Measurements from ENCODE around the gene COL7A1. TPM values are rescaled to one million over a fixed set of nuclear protein-coding genes. Genes with fewer than 3 reads are reported as not detected.
A peak's percentile ranks its signal among the peaks of the same experiment; 100 is the strongest.

The COL7A1 gene
- total RNA-seq, 1 experiment from 2014 or later = 0.26 TPM

DNA sequence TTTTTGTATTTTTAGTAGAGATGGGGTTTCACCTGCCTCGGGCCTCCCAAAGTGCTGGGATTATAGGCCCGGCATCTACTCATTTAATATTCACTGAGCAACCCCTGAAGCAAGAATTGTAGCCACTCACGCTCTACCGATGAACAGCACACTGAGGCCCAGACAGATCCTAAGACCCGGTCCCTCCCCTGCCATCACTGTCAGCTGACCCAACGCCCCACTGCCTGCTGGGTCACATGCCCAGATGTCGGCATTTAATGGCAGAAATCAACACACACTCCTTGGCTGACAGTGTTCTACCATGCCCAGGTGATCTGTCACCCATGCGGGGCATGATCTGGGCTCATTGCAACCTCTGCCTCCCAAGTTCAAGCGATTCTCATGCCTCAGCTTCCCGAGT, 29.6 kb upstream of the COL7A1 start:
- no peak for DNase-seq (ENCODE audit: low read depth, low spot score)
- in situ Hi-C loops (cut with HindIII; ENCODE audit: low pct_unique_long_range_greater_than_20kb, low sequenced_read_pairs) = no loop called here

DNA sequence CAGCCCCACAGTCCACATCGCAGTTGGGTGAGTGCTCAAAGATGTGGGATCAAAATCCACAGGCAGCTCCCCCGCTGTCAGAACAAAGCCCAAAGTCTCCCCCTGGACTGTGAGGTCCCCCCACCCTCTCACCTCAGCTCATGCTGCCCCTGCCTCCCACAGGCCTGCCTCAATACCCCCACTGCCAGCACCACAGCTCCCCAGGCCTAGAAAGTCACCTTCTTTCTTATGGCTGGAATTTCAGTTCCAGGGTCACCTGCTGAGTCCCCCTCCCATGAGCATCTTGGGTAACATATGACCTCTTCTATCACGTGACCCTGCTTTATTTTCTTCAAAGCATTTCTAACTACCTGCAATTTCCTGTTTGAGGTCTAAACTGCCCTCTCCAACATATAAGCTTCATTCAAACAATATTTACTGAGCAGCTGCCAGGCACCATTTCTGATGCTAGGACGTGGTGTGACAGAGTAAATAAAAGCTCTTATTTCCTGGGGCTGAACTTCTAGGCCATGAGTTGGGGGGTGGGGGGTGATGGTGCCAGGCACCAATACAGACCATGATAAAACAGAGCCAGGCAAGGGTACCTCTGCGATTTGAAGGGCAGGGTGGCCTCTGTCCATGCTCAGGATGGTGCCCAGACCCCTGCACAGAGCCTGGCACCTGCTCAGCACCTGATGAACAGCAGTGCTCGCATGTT, 28.9 kb upstream of the COL7A1 start:
- no peak for DNase-seq (ENCODE audit: low read depth, low spot score)
- in situ Hi-C loops (cut with HindIII; ENCODE audit: low pct_unique_long_range_greater_than_20kb, low sequenced_read_pairs) = no loop called here

DNA sequence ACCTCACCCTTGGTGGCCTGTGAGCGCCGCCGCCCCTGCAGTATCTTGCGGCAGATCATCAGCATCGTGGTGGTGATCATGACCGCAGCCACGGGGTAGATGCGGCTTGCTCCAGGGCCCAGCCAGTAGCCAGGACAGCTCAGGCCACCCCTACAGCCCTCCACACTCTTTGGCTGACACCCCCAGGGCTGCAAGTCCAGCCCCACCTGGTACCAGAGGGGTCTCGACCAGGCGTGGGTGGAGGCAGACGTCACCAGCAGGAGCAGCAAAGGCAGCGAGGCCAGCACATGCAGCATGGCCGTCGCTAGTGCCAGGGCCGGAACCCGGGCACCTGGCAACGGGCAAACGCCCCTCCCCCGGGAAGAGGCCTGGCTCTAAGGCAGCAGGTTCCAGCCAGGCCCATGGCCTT, 26.3 kb upstream of the COL7A1 start, which contains the start of gene TMEM89:
TSS of gene TMEM89 (minus strand) at position 309 of the 409 bp plus-strand sequence. CDS start at position 296, 13 bp downstream.
- no peak for DNase-seq (ENCODE audit: low read depth, low spot score)

DNA sequence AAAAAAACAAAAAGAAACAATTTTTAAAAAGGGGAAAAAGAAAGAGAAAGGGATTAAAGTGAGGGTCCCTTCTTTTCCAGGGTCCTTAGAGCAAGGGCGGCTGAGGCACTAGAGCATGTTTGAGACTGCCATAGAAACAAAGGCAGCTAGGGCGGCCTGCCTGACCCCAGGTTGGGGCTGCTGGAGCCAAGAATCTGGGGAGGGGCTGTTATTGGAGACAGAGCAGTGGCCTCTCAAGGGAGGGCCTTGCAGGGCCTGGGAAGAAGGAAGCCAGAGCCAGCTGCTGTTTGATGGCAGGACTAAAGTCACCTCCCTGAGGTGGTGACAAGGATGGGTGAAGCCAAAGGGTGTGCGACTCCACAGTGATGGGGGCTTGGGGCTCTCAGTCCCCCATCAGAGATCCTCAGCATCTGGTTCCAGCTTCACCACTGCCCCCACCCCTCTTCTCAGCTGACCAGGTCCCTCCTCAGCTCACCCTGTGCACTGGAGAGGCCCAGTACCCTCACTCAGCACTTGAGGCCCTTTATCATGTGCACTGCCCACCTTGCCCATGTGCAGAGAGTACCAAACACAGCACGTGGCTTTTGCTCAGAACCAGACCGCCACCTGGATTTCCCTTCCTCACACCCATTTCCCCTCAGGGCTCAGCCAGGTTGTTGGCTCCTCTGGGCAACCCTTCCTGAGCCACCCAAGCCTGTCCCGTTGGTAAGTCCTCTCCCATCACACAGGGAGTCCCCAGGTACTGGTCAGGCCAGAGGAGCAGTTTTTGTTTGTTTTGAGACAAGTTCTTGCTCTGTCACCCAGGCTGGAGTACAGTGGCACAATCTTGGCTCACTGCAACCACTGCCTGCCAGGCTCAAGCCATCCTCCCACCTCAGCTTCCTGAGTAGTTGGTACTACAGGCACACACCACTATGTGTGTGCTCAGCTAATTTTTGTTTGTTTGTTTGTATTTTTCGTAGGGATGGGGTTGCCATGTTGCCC, 24.7 kb upstream of the COL7A1 start:
- no peak for DNase-seq (ENCODE audit: low read depth, low spot score)
- in situ Hi-C loops (cut with HindIII; ENCODE audit: low pct_unique_long_range_greater_than_20kb, low sequenced_read_pairs) = no loop called here

More for the DNA sequence above, 26.3 kb upstream of the COL7A1 start, which contains the start of gene TMEM89:
- in situ Hi-C loops (cut with HindIII; ENCODE audit: low pct_unique_long_range_greater_than_20kb, low sequenced_read_pairs) = no loop called here

DNA sequence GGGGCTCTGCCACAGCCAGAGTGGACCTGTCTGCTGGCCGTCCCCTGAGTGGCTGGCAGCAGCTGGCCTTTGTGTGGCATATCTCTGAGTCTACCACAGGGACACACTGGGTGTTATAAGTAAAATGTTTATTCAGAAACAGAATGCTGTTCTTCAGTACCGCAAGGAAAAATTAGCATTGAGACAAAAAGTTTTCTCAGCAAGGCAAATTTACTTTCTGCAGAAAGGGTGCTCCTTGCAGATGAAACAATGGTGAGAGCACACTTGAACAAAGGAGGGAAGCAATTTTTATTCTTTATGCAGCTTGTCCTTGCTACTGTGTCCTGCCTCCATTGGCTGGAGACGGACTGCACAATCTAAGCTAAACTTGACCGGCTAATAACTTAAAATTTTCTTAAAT, 22.4 kb upstream of the COL7A1 start:
- no peak for DNase-seq (ENCODE audit: low read depth, low spot score)
- in situ Hi-C loops (cut with HindIII; ENCODE audit: low pct_unique_long_range_greater_than_20kb, low sequenced_read_pairs) = no loop called here

DNA sequence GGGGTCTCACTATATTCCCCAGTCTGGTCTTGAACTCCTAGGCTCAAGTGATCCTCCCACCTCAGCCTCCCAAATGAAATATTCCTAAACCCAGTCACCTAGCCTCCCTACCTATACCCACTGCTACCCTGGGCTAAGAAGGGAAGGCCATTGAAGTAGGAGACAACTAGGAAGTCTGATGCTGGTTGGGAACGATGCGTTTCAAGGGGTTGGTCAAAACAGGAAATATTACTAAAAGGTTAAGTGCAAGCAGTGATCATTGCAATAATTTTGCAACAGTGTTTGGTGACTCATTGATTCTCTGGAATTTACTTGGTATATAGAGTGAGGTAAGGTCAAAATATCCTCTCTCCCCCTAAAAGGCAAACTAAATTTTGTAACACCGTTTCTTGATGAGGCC, 18.9 kb upstream of the COL7A1 start:
- DNase-seq (ENCODE audit: low read depth, low spot score) = no peak
- in situ Hi-C loops (cut with HindIII; ENCODE audit: low pct_unique_long_range_greater_than_20kb, low sequenced_read_pairs) = no loop called here

DNA sequence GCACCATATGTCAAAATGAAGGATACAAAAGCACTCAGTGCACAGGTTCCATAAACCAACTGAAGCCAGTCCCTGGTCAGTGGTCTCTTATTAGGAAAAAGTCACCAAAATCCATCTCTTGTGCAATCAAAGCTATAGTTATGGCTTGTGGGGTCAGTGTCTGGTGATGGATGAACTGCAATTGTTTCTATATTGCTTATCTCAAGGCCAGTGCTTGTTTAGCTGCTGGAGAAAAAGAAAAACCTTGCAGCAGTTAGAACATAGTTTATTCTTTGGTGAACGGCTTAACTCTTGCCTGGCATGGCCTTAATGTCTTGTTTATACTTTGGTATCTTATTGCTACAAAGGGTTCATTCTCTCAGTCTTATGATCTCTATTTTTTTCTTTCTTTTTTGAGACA, 17.2 kb upstream of the COL7A1 start:
- in situ Hi-C loops (cut with HindIII; ENCODE audit: low pct_unique_long_range_greater_than_20kb, low sequenced_read_pairs) = no loop called here

DNA sequence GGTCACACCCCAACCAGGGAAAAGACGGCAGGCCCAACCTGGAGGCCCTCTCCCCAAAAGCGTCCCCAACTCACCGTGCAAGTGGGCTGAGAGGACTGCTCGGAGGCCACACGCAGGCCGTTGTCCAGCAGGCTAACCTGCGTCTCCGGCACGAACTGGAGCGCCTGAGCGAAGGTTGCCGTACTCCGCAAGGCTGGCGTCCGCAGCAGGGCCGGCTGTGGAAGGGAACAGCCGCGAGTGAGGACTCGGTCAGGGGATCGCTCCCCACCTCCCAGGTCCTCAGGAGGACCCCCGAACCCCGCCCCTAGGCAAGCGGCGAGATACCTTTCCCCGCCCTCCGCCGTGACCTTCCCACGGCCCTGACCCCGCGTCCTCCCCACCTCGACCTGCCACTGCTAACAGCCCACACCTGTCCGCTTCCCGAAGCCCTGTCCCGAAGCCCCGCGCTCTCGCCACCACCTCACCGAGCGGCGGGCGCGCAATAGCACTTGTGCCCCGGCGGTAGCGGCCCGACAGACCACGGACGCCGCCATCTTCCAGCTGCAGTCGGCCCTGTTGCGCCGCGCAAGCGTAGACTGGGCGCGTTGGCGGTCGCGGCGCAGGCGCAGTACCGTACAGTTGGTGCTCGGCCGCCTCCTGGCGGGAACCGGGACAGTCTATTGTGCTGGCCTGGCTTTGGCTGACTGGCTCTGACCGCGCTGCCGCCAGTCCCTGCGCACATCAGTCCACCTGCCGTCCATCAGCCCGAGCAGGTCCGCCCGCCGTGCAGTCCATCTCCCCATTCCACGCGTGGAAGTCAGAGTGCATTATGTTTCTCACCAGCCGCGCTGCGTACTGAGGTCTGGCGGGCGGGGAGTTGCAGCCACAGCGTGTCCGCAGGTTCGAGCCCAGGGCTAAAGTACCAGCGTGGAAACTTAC, 14.2 kb upstream of the COL7A1 start, which contains the start of gene UQCRC1:
TSS of gene UQCRC1 (minus strand) at position 559 of the 918 bp plus-strand sequence. CDS start at position 533, 26 bp downstream.
- in situ Hi-C loops (cut with HindIII; ENCODE audit: low pct_unique_long_range_greater_than_20kb, low sequenced_read_pairs) = no loop called here
- DNase-seq (ENCODE audit: low read depth, low spot score) = peak; percentile 93

More for the DNA sequence above, 17.2 kb upstream of the COL7A1 start:
- DNase-seq (ENCODE audit: low read depth, low spot score) = peak; percentile 28

DNA sequence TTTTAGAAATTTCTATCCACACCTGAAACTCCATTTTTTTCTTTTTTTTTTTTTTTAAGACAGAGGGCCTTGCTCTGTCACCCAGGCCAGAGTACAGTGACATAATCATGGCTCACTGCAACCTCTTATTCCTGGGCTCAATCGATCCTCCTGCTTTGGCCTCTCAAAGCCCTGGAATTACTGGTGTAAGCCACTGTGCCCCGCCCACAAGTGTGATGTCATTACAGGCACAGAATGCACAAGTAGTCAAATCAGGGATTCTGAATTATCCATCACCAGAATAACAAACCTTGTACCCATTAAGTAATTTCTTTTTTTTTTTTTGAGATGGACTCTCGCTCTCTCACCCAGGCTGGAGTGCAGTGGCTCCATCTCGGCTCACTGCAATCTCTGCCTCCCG, 12.4 kb upstream of the COL7A1 start:
- in situ Hi-C loops (cut with HindIII; ENCODE audit: low pct_unique_long_range_greater_than_20kb, low sequenced_read_pairs) = no loop called here

DNA sequence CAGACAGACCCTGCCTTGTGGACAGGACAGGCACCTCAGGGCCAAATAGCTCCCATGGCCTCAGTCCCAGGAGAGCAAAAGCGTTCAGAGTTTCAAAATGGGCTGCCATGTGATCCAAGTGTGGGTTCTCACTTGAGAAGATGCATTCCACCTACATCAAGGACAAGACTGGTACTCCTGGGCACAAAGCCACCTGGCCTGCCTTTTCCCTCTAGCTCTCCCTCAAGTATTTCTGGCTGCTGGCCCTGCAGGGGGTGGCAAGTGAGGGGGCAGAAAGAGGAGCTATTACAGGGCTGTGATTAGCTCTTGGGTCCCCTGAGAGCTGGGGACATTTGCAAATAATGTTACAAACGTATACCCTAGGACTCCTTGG, 6.5 kb upstream of the COL7A1 start:
- in situ Hi-C loops (cut with HindIII; ENCODE audit: low pct_unique_long_range_greater_than_20kb, low sequenced_read_pairs) = no loop called here
- DNase-seq (ENCODE audit: low read depth, low spot score) = no peak

More for the DNA sequence above, 12.4 kb upstream of the COL7A1 start:
- peak; percentile 43 for DNase-seq (ENCODE audit: low read depth, low spot score)

DNA sequence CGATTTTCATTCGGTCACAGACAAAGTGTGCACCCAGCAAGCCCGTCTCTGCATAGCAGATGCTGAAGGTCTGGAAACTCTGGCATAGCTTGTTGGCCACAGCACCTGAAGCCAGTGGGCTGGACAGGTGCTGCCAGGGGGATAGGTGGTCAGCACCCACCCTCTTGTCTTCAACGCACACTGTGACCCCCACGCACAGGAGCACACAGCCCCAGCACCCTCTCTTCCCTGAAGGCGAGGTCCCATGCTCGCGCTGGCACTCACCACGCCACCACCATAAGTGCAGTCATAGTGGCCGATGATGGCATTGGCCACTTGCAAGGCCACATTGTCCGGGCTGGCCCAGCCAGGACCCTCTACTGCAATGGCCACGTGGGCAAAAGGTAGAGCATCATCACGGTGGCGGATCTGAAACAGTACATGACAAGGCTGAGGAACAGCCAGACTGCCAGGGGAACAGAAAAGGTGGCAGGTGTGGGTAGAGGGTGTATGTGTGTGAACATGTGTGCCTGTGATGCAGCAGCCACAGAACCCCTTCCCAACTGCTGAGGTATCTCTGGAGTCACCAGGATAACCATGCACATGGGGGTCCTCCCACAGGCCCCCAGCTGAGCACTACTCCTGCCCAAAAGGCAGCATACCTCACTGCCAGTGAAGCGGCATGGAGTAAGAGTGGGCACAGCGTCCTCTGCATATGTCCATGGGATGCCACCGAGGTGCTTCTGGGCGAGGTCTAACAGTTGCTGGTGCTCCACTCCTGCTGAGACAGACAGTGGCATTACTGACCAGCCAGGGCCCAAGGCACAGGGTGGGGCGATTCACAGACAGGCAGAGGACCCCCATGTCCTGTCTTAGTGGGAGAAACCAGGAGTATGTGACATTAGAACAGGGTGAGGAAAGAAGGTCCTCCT, 5.8 kb upstream of the COL7A1 start:
- DNase-seq (ENCODE audit: low read depth, low spot score) = no peak
- in situ Hi-C loops (cut with HindIII; ENCODE audit: low pct_unique_long_range_greater_than_20kb, low sequenced_read_pairs) = no loop called here

DNA sequence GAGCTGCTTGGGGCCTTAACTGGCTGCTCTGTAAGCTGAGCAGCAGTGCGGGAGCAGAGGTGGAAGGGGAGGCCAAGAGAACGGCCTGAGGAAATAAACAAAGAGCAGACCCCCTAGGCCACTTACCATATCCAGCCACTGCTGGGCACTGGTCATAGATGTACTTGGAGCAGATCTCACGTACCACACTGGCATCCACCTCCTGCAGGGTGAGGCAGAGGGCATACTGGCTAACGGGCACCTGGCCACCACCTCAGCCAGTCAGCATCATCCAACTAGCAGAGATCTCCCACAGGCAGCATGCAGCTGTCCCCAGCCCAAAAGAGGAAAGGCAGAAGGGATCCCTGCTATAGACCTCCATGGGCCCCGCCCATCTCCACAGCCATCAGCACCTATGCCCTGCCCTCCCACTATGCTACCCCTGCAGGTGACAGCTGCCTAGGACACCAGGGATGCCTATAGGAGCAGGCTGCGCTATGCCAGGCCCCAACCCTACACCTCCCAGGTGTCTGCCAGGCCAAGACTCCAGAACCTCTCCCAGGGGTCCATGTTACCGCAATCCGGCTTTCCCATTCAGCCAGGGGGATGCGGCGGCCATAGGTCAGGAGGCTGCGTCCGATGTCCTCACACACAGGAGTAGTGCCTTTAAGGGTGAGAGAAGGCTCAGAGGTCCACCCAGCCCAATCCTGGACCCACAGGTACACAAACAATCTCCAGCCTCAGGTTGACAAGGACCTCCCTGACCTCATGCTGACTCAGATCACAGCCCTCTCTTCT, 4.6 kb upstream of the COL7A1 start:
- DNase-seq (ENCODE audit: low read depth, low spot score) = no peak
- in situ Hi-C loops (cut with HindIII; ENCODE audit: low pct_unique_long_range_greater_than_20kb, low sequenced_read_pairs) = no loop called here

DNA sequence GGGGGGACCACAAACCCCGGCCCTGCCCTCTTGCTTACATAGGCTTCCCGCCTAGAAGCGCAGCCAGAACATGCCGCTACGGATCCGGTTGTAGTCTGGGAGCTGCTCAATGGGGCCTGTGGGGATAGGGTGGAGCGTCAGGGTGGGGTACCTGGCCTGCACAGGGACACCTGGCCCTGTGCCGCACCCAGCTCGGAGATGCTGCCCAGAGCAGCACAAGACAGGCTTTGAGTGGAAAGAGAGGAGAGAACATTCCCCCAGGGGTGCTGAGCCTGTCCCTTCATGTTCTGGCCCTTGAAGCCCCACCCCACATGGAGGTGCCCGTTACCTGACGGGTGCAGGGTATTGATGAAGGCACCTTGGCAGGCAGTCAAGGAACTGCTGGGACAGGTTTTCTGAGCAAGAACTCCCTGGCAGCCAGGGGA, 4.0 kb upstream of the COL7A1 start:
- DNase-seq (ENCODE audit: low read depth, low spot score) = no peak
- in situ Hi-C loops (cut with HindIII; ENCODE audit: low pct_unique_long_range_greater_than_20kb, low sequenced_read_pairs) = no loop called here

DNA sequence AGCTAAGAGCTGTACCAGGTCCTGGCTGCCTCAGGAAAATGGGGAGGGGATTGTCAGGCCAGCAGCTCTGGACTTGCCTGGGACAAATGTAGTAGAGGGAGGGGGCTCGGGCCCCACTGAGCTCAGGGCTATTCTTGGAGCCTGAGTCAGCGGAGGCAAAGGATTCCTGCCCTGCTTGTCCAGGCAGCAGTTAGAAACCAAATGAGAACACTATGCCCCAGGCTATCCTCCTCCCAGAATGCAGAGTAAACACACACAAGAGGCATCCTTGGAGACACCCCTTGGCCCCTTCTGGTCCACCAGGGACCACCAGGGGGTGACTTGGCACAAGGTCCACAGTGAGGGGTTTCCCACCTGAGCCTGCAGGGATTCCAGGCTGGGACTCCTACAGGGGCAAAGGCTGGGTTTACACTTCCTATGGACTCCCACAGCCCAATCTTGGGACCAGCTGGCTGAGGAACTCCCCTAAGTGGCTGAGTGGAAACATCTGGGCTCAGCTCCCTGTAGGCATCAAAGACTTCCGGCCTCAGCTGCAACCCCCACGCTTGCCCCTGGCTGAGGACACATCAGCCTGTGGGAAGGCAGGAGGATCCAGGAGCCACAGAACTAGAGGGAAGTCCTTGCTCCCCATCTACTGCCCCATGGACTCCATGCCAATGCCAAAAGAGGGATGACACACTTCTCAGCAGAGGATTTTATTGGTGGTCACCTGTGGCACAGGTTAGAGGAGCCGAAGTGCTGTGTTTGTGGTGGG, 3.4 kb upstream of the COL7A1 start:
- DNase-seq (ENCODE audit: low read depth, low spot score) = no peak
- in situ Hi-C loops (cut with HindIII; ENCODE audit: low pct_unique_long_range_greater_than_20kb, low sequenced_read_pairs) = no loop called here

DNA sequence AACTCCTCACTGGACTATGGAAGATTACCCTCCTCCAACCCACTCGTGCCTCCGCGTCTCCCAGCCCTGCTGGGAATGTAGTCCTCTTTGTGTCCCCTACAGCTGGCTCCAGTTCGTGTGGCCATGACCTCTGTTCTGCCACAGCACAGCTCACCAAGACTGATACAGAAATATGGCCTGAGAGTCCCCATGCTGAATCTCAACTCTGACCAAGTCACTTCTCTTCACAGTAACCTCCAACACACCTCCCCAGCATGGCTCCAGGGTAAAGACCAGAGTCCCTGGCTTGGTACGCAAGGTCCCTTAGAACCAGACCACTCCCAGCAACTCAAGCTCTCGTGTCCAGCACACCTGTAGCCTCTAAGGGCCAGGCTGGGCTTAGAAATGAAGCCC, 2.3 kb upstream of the COL7A1 start:
- in situ Hi-C loops (cut with HindIII; ENCODE audit: low pct_unique_long_range_greater_than_20kb, low sequenced_read_pairs) = no loop called here
- no peak for DNase-seq (ENCODE audit: low read depth, low spot score)

All from SK-MEL-5 (cell line).